Stimulated activated CD4-positive, alpha-beta T cell treated with anti-CD3 and anti-CD28 coated beads, Interleukin-1b, Interleukin-23, amount 100 ng/mL, for 24 hours (primary cell): Measurements from ENCODE around the gene TBC1D10A.

Experiments used
- DNase-seq, 4 experiments: peaks; one replicate each; pipeline ENCODE4 v3.0.0-alpha.2; 2020; ENCODE audit warnings: low read depth in 4 of 4, low spot score in 1 of 4

The TBC1D10A gene

GRCh38 chr22:30267382-30268302 is 59.1 kb downstream of the TBC1D10A start:
- peak in 2 of 4 experiments; percentile 31 to 42 for DNase-seq

GRCh38 chr22:30266445-30267381 is 60.0 kb downstream of the TBC1D10A start, which contains the start of gene OSM:
TSS of gene OSM (minus strand) at chr22:30266851. CDS start at chr22:30266799, 52 bp downstream.
- peak in 2 of 4 experiments; percentile 37 to 64 for DNase-seq

GRCh38 chr22:30265823-30266444 is 60.8 kb downstream of the TBC1D10A start:
- peak; percentile 61 to 84 (median 72) for DNase-seq

GRCh38 chr22:30265131-30265720 is 61.5 kb downstream of the TBC1D10A start:
- no peak for DNase-seq

- no peak for DNase-seq
Measured at GRCh38 chr22:30263883-30264282, 62.9 kb downstream of the TBC1D10A start.

- DNase-seq = peak; percentile 64 to 87 (median 71)
Measured at GRCh38 chr22:30262917-30263741, 63.6 kb downstream of the TBC1D10A start.

GRCh38 chr22:30262112-30262511 is 64.6 kb downstream of the TBC1D10A start:
- DNase-seq = no peak

GRCh38 chr22:30261134-30261533 is 65.6 kb downstream of the TBC1D10A start:
- no peak for DNase-seq

- DNase-seq = no peak
Measured at GRCh38 chr22:30260682-30261081, 66.1 kb downstream of the TBC1D10A start.

- no peak for DNase-seq
Measured at GRCh38 chr22:30260276-30260675, 66.5 kb downstream of the TBC1D10A start.

GRCh38 chr22:30254314-30254713 is 72.4 kb downstream of the TBC1D10A start:
- no peak for DNase-seq

GRCh38 chr22:30253205-30253852 is 73.4 kb downstream of the TBC1D10A start:
- no peak for DNase-seq

- DNase-seq = no peak
Measured at GRCh38 chr22:30252411-30253204, 74.1 kb downstream of the TBC1D10A start.

GRCh38 chr22:30251711-30252110 is 75.0 kb downstream of the TBC1D10A start:
- DNase-seq = no peak

- no peak for DNase-seq
Measured at GRCh38 chr22:30250661-30251267, 76.0 kb downstream of the TBC1D10A start.

GRCh38 chr22:30250039-30250565 is 76.6 kb downstream of the TBC1D10A start:
- DNase-seq = no peak

GRCh38 chr22:30249049-30250038 is 77.4 kb downstream of the TBC1D10A start:
- no peak for DNase-seq
